ENCODE results near the gene RANBP17.
"Not testable (repeated sequence)": the region's sequence is repeated elsewhere in the genome, so short reads cannot be mapped to it uniquely, and the experiment has no call there.

Gene RANBP17

DNA sequence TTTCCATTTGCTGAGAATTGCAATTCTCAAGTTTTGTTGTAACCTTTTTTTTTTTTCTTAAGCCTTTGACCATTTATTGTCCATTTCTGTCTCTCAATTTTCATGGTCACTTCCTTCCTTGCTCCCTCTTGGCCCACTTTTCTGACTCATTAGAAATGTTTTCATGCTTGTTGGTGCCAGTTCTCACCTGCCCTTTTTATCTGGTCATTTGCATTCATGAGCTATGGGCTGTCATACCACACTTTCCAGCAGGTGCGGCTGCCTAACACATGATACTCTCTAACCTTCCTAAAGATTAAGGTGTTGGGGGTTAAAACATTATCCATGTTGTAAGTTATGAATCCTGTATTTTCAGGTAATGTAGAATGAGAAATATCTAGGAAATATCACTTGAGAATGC, 296.8 kb downstream of the RANBP17 start:
- no peak for TF ChIP-seq CTCF (conservative IDR thresholded peaks at IDR 0.05; ENCODE audit: low read depth, low read length)
- no peak overlapping the region for H3K4me3 ChIP-seq (ENCODE audit: low read length)
- no peak for DNase-seq (ENCODE audit: low read depth)

- H3K4me3 ChIP-seq (ENCODE audit: low read length), result no peak overlapping the region
- no peak for TF ChIP-seq CTCF (conservative IDR thresholded peaks at IDR 0.05; ENCODE audit: low read depth, low read length)
- no peak for DNase-seq (ENCODE audit: low read depth)
Measured at GRCh38 chr5:171162165-171162564, 300.3 kb downstream of the RANBP17 start.

- no peak for DNase-seq (ENCODE audit: low read depth)
- TF ChIP-seq CTCF (conservative IDR thresholded peaks at IDR 0.05; ENCODE audit: low read depth, low read length), result peak; percentile 66
- H3K4me3 ChIP-seq (ENCODE audit: low read length), result no peak overlapping the region
Measured at GRCh38 chr5:171162596-171162995, 300.8 kb downstream of the RANBP17 start.

GRCh38 chr5:171166766-171167165, 304.9 kb downstream of the RANBP17 start:
- no peak for DNase-seq (ENCODE audit: low read depth)
- TF ChIP-seq CTCF (conservative IDR thresholded peaks at IDR 0.05; ENCODE audit: low read depth, low read length), result no peak
- H3K4me3 ChIP-seq (ENCODE audit: low read length), result no peak overlapping the region

- no peak overlapping the region for H3K4me3 ChIP-seq (ENCODE audit: low read length)
- TF ChIP-seq CTCF (conservative IDR thresholded peaks at IDR 0.05; ENCODE audit: low read depth, low read length), result no peak
- no peak for DNase-seq (ENCODE audit: low read depth)
Measured at GRCh38 chr5:171168171-171168570, 306.4 kb downstream of the RANBP17 start.

- DNase-seq (ENCODE audit: low read depth); H3K4me3 ChIP-seq (ENCODE audit: low read length): not testable (repeated sequence)
Measured at GRCh38 chr5:171174960-171175359, 313.1 kb downstream of the RANBP17 start.

GRCh38 chr5:171175746-171176145, 313.9 kb downstream of the RANBP17 start:
- no peak overlapping the region for H3K4me3 ChIP-seq (ENCODE audit: low read length)
- no peak for DNase-seq (ENCODE audit: low read depth)
- TF ChIP-seq CTCF (conservative IDR thresholded peaks at IDR 0.05; ENCODE audit: low read depth, low read length), result no peak

GRCh38 chr5:171178190-171178589, 316.4 kb downstream of the RANBP17 start:
- H3K4me3 ChIP-seq (ENCODE audit: low read length); DNase-seq (ENCODE audit: low read depth): not testable (repeated sequence)
